Brain microvascular endothelial cell (primary cell): Measurements from ENCODE around the gene NTM.

ENCODE experiments used
- DNase-seq: peaks from one replicate; pipeline ENCODE4 v3.0.0-alpha.2; 2020
- H3K27ac ChIP-seq: fragments of 250-450 bp; sonication (Bioruptor Pico); 2 replicates; pipeline ENCODE4 v1.5.1; 2020; ENCODE audit warnings: mild to moderate bottlenecking, moderate library complexity
- H3K27me3 ChIP-seq: fragments of 250-450 bp; sonication (Bioruptor Pico); replicated peaks from 2 replicates; pipeline ENCODE4 v1.5.1; 2020; ENCODE audit warnings: mild to moderate bottlenecking
- H3K36me3 ChIP-seq: fragments of 250-450 bp; sonication (Bioruptor Pico); replicated peaks from 2 replicates; pipeline ENCODE4 v1.5.1; 2020; ENCODE audit warnings: mild to moderate bottlenecking
- H3K4me3 ChIP-seq: 2 replicates; pipeline ENCODE4 v1.5.1; 2011; ENCODE audit warnings: low read depth, mild to moderate bottlenecking, control low read depth, low read length, moderate library complexity
- in situ Hi-C: cut with HindIII; loops from 2 replicates; pipeline ENCODE4 v1.10.0; 2017; ENCODE audit warnings: low sequenced_read_pairs, low pct_ligation_motif_present
- TF ChIP-seq, protein P1 (sequence below): IDR thresholded peaks from 2 replicates; pipeline ENCODE4 v1.5.1; 2011; ENCODE audit warnings: low read depth, mild to moderate bottlenecking, moderate library complexity, low read length, control low read depth, inconsistent platforms; ENCODE audit errors: missing control alignments

The NTM gene

DNA sequence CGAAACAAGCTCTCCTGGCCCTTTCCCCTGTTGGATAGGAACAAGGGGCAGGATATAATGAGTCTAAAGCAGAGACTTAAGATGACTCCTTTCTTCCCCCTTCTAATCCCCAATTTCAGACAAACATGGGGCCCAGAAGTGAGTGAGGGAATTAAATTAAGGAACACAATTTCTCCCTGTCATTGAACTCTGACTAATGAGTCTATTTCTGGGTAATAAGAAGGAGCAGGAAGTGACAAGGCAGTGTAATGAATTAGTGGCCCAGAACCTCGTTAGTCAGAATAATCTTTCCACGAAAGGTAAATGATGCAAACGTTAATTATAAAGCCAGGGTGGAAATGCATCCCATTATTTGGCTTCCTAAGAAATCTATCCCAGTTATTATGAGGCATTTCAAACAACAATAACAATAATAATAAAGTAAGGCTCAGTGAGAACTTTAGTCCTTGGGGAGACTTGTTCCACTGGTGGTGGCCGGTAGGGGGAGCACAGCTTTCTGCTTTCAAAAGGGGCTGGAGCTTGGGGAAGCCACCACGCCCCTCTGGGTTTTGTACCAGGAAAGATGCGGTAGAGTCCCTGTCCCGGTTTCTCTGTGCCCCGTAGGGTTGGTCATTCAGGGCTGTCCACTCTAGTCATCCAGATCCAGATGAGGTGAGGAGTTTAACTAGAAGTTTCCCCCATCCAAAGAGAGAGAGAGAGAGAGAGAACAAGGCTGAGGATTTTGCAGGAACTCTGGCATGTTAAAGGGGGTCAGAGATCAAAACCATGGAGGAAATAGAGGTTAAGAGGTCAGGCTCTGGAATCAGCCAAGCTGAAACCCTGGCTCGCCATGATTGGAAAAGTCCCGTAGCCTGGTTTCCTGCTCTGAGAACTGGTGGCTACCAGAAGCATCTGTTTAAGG, 298.3 kb downstream of the NTM start:
- in situ Hi-C loops, result loop anchor here (25.0 kb wide), 1 partner anchor 606 kb away; no protein-coding TSS in a partner anchor
- DNase-seq, result peak; percentile 24
- Histone ChIP-seq H3K4me3 (no peak overlapping the region), H3K27ac (no peak overlapping the region), H3K36me3 (no peaks in the 10 kb centered on the region), H3K27me3 (no peaks in the 10 kb centered on the region)
- TF ChIP-seq, protein P1, sequence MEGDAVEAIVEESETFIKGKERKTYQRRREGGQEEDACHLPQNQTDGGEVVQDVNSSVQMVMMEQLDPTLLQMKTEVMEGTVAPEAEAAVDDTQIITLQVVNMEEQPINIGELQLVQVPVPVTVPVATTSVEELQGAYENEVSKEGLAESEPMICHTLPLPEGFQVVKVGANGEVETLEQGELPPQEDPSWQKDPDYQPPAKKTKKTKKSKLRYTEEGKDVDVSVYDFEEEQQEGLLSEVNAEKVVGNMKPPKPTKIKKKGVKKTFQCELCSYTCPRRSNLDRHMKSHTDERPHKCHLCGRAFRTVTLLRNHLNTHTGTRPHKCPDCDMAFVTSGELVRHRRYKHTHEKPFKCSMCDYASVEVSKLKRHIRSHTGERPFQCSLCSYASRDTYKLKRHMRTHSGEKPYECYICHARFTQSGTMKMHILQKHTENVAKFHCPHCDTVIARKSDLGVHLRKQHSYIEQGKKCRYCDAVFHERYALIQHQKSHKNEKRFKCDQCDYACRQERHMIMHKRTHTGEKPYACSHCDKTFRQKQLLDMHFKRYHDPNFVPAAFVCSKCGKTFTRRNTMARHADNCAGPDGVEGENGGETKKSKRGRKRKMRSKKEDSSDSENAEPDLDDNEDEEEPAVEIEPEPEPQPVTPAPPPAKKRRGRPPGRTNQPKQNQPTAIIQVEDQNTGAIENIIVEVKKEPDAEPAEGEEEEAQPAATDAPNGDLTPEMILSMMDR, result peak; percentile 89

DNA sequence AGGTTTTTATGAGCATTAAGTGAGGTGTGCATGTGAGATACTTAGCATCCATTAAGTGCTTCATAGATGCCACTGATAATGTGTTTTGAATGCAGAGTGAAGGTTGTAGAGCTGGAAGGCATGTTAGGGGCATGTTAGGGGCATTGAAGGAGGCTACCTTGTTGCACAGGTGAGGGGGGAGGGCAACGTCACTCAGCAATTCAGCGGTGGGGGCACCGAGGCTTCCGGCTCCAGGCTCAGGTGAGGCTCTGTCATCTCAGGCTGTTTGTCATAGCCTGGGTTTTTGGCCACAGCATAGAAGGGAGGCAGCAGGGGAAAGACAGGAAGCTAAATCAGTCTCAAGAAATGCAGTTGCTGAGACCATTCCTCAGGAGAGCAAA, 299.0 kb downstream of the NTM start:
- TF ChIP-seq, protein P1, result no peak
- Histone ChIP-seq H3K27ac (no peak overlapping the region), H3K27me3 (no peaks in the 10 kb centered on the region), H3K4me3 (no peak overlapping the region), H3K36me3 (no peaks in the 10 kb centered on the region)
- in situ Hi-C loops, result loop anchor here (25.0 kb wide), 1 partner anchor 607 kb away; no protein-coding TSS in a partner anchor
- no peak for DNase-seq

DNA sequence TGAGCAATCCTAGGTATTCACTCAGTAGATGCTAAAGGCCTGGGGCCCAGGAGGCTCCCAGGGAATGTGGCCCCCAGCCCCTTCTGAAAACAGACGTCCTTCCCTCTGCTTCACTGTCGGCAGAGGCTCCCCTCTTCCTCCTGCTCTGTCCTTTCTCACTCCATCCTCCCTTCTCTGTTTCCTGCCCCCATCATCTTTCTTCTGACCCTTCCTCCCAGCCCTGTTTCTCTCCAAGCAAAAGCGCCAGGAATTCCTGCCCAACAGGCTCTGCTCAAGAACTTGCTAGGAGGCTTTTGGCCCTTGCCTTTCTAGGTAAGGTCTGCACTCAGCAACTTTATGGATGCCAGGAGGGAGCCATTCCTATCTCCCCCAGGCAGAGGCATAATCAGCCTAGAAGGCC, 300.5 kb downstream of the NTM start:
- no peak overlapping the region for H3K4me3 ChIP-seq
- DNase-seq, result no peak
- H3K36me3 ChIP-seq, result no peaks in the 10 kb centered on the region
- no peak overlapping the region for H3K27ac ChIP-seq
- no peaks in the 10 kb centered on the region for H3K27me3 ChIP-seq
- in situ Hi-C loops, result loop anchor here (25.0 kb wide), 1 partner anchor 609 kb away; no protein-coding TSS in a partner anchor
- TF ChIP-seq, protein P1, result no peak

DNA sequence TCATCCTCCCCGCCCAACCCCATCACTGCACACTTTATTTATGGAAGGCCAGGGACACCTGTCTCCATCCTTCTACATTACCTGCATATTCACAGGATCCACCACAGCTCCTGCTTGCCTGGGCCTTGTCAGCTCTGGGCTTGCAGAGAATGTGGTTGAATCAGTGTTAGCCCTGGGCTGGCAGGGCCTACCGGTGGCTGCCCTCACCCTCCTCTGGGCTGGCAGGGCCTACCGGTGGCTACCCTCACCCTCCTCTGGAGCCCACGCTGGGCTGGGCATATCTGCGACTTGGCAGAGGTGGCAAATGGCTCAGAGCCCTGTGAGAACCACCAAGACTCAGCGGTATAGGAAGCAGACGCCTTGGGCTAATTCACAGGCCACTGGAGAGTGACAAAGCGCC, 300.9 kb downstream of the NTM start:
- in situ Hi-C loops, result loop anchor here (25.0 kb wide), 1 partner anchor 609 kb away; no protein-coding TSS in a partner anchor
- TF ChIP-seq, protein P1, result no peak
- DNase-seq, result no peak

DNA sequence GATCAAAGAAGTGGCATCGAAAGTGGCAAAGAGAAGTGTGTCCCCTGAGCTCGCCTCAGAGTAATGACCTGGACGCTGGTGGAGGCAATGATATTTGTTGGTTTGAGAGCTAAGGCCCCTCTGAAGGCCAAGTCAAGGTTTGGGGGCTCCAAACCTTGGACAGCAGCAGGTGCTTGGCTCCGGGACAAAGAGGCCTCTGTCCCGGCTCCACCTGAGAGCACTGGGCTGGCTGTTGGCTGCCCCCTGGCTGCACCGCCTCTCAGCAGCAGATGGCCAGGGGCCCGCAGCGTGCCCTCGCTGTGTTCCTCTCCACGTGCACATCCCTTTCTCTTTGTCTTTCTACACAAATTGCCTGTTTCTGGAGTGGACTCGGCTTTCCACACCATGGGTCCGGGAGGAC, 301.3 kb downstream of the NTM start:
- H3K4me3 ChIP-seq, result no peak overlapping the region
- H3K36me3 ChIP-seq, result no peaks in the 10 kb centered on the region
- in situ Hi-C loops, result loop anchor here (25.0 kb wide), 1 partner anchor 609 kb away; no protein-coding TSS in a partner anchor
- TF ChIP-seq, protein P1, result peak; percentile 58
- H3K27me3 ChIP-seq, result no peaks in the 10 kb centered on the region
- DNase-seq, result no peak
- no peak overlapping the region for H3K27ac ChIP-seq

More for the DNA sequence above, 300.9 kb downstream of the NTM start:
- Histone ChIP-seq H3K27me3 (no peaks in the 10 kb centered on the region), H3K4me3 (no peak overlapping the region), H3K36me3 (no peaks in the 10 kb centered on the region), H3K27ac (no peak overlapping the region)
